Measurements from ENCODE around the gene DNAJC21. TPM values are rescaled to one million over a fixed set of nuclear protein-coding genes. Genes with fewer than 3 reads are reported as not detected.
"Not testable (repeated sequence)": the region's sequence is repeated elsewhere in the genome, so short reads cannot be mapped to it uniquely, and the experiment has no call there.

The DNAJC21 gene
- total and polyA plus RNA-seq, 8 donors = 11.6 to 25.1 (median 20.2) TPM

- 88 to 93% methylated on average over 2 of the region's 2 CpGs for WGBS, 2 donors
- FAIRE-seq (no peak), ATAC-seq (no peak), DNase-seq (no peak)
- Histone ChIP-seq H3K4me1 (no peaks in the 10 kb centered on the region), H3K27me3 (no peaks in the 10 kb centered on the region), H3K27ac (no peak overlapping the region), H3K4me3 (no peak overlapping the region), H3K36me3 (no peaks in the 10 kb centered on the region), H3K9me3 (no peaks in the 10 kb centered on the region)
- intact Hi-C loops (cut with DNase I) = no loop called here
- no peak for TF ChIP-seq CTCF (IDR thresholded peaks at IDR 0.05)
Measured at GRCh38 chr5:34968258-34968657, 38.9 kb downstream of the DNAJC21 start.

GRCh38 chr5:34970552-34970951 lies 41.2 kb downstream of the DNAJC21 start:
- Histone ChIP-seq H3K4me1 (no peaks in the 10 kb centered on the region), H3K4me3 (no peak overlapping the region), H3K27ac (no peak overlapping the region), H3K9me3 (no peaks in the 10 kb centered on the region), H3K36me3 (no peaks in the 10 kb centered on the region), H3K27me3 (no peaks in the 10 kb centered on the region)
- DNase-seq (no peak), ATAC-seq (no peak), FAIRE-seq (no peak)
- 74 to 81% methylated on average over 1 of the region's 1 CpG for WGBS, 2 donors
- TF ChIP-seq CTCF (IDR thresholded peaks at IDR 0.05) = no peak
- intact Hi-C loops (cut with DNase I) = no loop called here

GRCh38 chr5:34971655-34972054 lies 42.3 kb downstream of the DNAJC21 start:
- H3K9me3 ChIP-seq; H3K36me3 ChIP-seq; DNase-seq; FAIRE-seq; H3K27ac ChIP-seq; ATAC-seq; H3K4me3 ChIP-seq; H3K4me1 ChIP-seq; H3K27me3 ChIP-seq; intact Hi-C loops (cut with DNase I): not testable (repeated sequence)
- 90 to 97% methylated on average over 2 to 3 of the region's 4 CpGs for WGBS, 2 donors

- no peaks in the 10 kb centered on the region for H3K27me3 ChIP-seq
- intact Hi-C loops (cut with DNase I) = no loop called here
- H3K4me3 ChIP-seq = no peak overlapping the region
- H3K27ac ChIP-seq = no peak overlapping the region
- WGBS, 2 donors = 84 to 93% methylated on average over 5 of the region's 5 CpGs
- DNase-seq (no peak), ATAC-seq (no peak), FAIRE-seq (no peak)
- TF ChIP-seq CTCF (IDR thresholded peaks at IDR 0.05) = no peak
- H3K36me3 ChIP-seq = no peaks in the 10 kb centered on the region
- H3K9me3 ChIP-seq = no peaks in the 10 kb centered on the region
- H3K4me1 ChIP-seq = no peaks in the 10 kb centered on the region
Measured at GRCh38 chr5:34976347-34976746, 47.0 kb downstream of the DNAJC21 start.

DNA sequence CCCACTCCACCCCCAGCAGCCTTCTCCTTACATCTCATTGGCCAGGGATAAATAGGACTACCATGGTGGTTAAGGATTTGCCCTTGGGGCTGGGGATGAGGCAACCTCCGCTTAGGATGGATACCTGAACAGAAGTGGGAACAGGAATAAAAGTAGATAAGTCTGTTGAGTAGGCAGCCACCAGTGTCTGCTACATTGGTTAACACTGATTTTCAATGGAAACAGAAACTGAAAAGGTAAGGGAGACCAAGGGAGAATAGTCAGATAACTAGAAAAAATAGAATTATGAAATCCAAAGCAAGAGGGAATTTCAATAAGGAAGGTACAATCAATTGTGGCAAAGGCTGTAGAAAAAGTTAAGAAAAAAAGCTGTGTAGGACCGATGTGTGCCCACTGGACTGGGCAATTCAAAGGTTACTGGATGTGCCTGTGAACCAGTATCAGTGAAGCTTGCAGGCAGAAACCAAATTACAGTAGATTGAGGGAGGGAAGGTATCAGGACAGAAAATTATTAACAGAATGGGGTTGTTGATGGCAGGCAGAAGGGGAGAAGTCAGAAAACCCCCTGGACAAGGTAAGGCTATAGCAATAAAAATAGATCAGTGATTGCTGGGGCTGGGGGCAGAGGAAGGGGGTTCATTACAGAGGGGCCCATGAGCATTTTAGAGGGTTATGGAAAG lies 48.7 kb downstream of the DNAJC21 start:
- Histone ChIP-seq H3K4me3 (no peak overlapping the region), H3K9me3 (no peaks in the 10 kb centered on the region), H3K36me3 (no peaks in the 10 kb centered on the region), H3K4me1 (no peaks in the 10 kb centered on the region), H3K27ac (no peak overlapping the region), H3K27me3 (no peaks in the 10 kb centered on the region)
- intact Hi-C loops (cut with DNase I) = no loop called here
- no peak for FAIRE-seq
- 42% methylated on average over 2 of the region's 2 CpGs for WGBS, 2 donors
- DNase-seq = no peak
- ATAC-seq = no peak
- TF ChIP-seq CTCF (IDR thresholded peaks at IDR 0.05) = no peak

Data from pancreas (tissue), 10 donors.